Stimulated activated CD4-positive, alpha-beta T cell treated with anti-CD3 and anti-CD28 coated beads, Interleukin-1b, Interleukin-23, amount 100 ng/mL, for 24 hours (primary cell): ENCODE results near the gene PYCARD.
"Not testable (repeated sequence)": the region's sequence is repeated elsewhere in the genome, so short reads cannot be mapped to it uniquely, and the experiment has no call there.

ENCODE experiments used
- DNase-seq, 4 experiments: peaks; one replicate each; pipeline ENCODE4 v3.0.0-alpha.2; 2020; ENCODE audit warnings: low read depth in 4 of 4, low spot score in 1 of 4

Gene PYCARD

GRCh38 chr16:31215287-31216162 lies 13.0 kb upstream of the PYCARD start:
- no peak for DNase-seq

GRCh38 chr16:31214708-31215286 lies 12.2 kb upstream of the PYCARD start:
- no peak for DNase-seq

DNA sequence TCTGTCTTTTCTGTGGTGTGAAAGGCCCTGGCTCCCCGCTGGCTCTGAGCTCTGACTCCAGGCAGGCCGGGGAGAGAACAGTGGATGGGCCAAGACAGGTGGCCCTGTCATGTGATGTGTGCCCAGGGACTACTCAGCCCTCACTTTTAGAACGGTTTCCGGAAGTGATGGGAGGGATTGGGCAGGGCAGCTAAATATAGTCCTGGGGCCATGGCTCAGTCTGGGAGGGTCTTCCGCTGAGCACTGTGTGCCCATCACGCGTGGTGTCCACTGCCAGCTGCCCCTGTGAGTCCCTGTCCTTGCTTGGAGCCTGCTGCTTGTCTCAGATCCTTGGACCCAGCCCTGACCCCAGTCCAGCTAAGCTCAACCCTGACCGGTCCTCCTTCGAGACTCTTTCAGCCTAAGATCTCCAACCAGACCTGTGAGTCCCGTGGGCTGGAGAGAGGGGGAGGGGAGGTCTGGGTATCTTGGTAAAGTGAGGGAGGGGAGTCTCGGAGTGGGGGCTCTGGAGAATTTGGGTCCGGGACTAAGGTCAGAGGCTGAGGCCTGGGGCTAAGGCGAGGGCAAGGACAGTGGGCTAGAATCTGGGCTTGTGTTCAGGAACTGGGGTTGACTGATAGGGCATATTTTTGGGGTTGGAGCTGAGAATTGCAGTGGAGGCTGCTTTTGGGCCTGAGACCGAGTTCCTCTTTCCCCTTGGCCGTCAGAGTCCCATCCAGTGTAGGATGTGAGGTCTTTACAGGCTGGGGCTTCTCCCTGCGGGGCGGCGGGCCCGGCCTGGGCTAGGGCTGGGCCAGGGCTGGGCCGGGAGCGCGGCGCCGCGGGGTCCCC lies 11.5 kb upstream of the PYCARD start, which contains the start of gene TRIM72:
Gene TRIM72 (plus strand): TSS at position 243 of the 831 bp plus-strand sequence. CDS start 620 bp downstream, outside the sequence.
- no peak for DNase-seq

GRCh38 chr16:31213342-31213741 lies 10.8 kb upstream of the PYCARD start:
- DNase-seq = no peak

- no peak for DNase-seq
These were observed 4.2 kb upstream of the PYCARD start for GRCh38 chr16:31206776-31207175.

- DNase-seq = no peak
These were observed 2.5 kb upstream of the PYCARD start for GRCh38 chr16:31204871-31205666.

- DNase-seq = no peak
These were observed 762 bp downstream of the PYCARD start for GRCh38 chr16:31201582-31202413.

- no peak for DNase-seq
These were observed 1.6 kb downstream of the PYCARD start for GRCh38 chr16:31200821-31201568.

DNA sequence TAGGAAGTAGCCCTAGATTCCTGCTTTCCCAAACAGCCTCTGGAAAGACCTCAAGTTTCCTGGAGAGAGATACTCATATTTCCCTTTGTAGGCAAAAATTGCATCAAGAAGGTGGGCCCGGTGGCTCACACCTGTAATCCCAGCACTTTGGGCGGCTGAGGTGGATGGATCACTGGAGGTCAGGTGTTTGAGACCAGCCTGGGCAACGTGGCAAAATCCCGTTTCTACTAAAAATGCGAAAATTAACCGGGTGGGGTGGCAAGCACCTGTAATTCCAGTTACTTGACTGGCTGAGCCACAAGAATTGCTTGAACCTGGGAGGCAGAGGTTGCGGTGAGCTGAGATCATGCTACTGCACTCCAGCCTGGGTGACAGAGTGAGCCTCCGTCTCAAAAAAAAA lies 2.4 kb downstream of the PYCARD start:
- DNase-seq = not testable (repeated sequence)

GRCh38 chr16:31199430-31200041 lies 3.0 kb downstream of the PYCARD start:
- DNase-seq = no peak

GRCh38 chr16:31198207-31198882 lies 4.2 kb downstream of the PYCARD start:
- DNase-seq = no peak

GRCh38 chr16:31196324-31197088 lies 6.1 kb downstream of the PYCARD start:
- DNase-seq = no peak

DNA sequence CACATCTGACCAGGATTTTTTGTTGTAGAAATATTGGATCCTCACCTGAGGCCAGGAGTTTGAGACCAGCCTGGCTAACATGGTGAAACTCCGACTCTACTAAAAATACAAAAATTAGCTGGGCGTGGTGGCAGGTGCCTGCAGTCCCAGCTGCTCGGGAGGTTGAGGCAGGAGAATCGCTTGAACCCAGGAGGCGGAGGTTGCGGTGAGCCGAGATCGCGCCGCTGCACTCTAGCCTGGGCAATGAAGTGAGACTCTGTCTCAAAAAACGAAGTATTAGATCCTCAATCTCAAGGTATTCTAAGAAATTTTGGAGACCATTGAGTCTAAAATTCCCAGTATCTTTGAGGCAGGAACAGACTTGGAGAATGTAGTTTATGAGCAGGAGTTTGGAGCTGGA lies 6.7 kb downstream of the PYCARD start:
- not testable (repeated sequence) for DNase-seq

DNA sequence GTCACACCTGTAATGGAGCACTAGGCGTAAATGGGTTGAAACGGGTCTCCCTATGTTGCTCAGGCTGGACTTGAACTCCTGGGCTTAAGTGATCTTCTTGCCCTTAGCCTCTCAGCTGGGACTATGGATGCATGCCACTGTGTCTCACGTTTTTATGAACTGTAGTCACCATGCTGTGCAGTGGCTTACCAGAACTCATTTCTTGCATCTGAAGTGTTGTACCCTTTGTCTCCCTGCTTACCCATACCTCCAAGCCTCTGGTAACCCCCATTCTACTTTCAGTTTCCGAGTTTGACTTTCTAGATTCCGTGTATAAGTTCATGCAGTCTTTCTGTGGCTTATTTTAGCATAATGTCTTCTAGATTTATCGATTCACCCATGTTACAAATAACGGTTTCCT lies 7.7 kb downstream of the PYCARD start:
- no peak for DNase-seq

DNA sequence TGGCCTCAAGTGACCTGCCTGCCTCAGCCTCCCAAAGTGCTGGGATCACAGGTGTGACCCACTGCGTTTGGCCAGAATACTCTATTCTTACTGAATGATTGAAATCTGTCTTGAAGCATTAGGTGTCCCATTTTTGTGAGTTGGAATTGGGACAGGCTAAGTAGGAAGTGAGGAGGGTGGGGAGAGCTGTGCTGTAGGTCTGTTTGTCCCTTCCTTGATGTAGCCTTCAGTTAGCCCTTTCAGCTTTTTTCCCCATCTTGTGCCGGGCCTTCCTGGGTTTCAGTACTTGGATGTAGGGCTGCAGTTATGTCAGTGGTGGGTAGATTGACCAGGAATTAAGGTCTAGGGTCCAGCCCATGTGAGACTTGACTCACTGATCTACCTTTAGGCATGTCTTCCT lies 8.7 kb downstream of the PYCARD start:
- DNase-seq = no peak

DNA sequence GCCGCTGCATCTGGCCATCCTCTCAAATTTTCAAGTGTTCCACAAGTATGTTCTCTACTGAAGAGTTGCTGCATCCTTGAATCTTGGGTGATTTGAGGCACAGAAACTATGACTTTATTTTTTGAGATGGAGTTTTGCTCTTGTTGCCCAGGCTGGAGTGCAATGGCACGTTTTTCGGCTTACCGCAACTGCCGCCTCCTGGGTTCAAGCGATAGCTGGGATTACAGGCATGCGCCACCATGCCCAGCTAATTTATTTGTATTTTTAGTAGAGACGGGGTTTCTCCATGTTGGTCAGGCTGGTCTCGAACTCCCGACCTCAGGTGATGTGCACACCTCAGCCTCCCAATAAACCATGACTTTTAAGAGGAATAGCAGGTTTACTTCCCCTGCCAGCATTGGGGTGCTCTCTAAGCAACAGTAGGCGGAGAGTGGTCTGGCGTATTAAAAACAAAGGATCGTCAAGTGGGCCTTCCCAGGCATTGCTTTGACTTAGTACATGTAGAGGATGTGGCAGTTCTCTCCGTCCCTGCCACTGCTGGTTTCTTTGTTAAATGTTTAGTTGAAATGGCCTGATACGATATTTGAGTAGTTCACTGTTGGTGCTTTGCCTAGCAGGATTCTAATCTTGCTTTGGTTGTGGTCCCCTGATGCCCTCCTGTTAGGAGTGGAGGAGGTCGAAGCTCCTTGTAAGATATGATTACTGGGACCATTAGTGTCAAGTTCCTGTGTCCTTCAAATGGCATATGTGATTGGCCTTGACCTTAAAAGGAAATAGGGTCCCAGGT lies 9.5 kb downstream of the PYCARD start:
- no peak for DNase-seq
